ENCODE measurements around the gene C15orf61.

GRCh38 chr15:67521783-67522568 is 1.0 kb downstream of the C15orf61 start:
- TF ChIP-seq POLR2A (IDR thresholded peaks at IDR 0.05) (no peak), CTCF (IDR thresholded peaks at IDR 0.05 in 8 of 11, conservative IDR thresholded peaks at IDR 0.05 in 3 of 11) (no peak)

All from spleen (tissue), 7 donors.